IMR-90 (cell line): ENCODE data around the gene PHC2. TPM values are rescaled to one million over a fixed set of nuclear protein-coding genes. Genes with fewer than 3 reads are reported as not detected.
A peak's percentile ranks its signal among the peaks of the same experiment; 100 is the strongest.

Experiments
- ATAC-seq: fragments of 200-7000 bp; cut with Tn5 transposase; 2 replicates; pipeline ENCODE4 v1.9.1; 2020; ENCODE audit warnings: low read depth, mild to moderate bottlenecking, moderate library complexity
- BruUV-seq: library from RNA; stranded (reverse); fragments of 400-500 nt; replicated peaks from 2 replicates; lab custom pipeline; 2021; lab: Mats Ljungman, UMichigan
- CTCF ChIA-PET: fragments of 300-600 bp; formaldehyde crosslinking; extraction: SDS; loops from one replicate; lab custom pipeline; 2021; ENCODE audit warnings: antibody characterized with exemption; lab: Yijun Ruan, JAX
- POLR2A ChIA-PET: fragments of 300-600 bp; sonication (Branson Sonifier 250); formaldehyde crosslinking; loops from one replicate; lab custom pipeline; 2022; ENCODE audit warnings: antibody characterized with exemption; ENCODE audit not compliant: unreplicated experiment; lab: Charles Lee
- DNase-seq: peaks from one replicate; pipeline ENCODE4 v3.0.0; 2013
- H2AFZ ChIP-seq: replicated peaks from 2 replicates; pipeline ENCODE3; 2013; ENCODE audit warnings: low read length, mild to moderate bottlenecking; ENCODE audit not compliant: poor library complexity
- H2AK5ac ChIP-seq: 2 replicates; pipeline ENCODE4 v1.6.1; 2013; ENCODE audit warnings: low read depth, low read length, inconsistent platforms
- H2AK9ac ChIP-seq: replicated peaks from 2 replicates; pipeline ENCODE3; 2013; ENCODE audit warnings: mild to moderate bottlenecking, low read depth, low read length, moderate library complexity; ENCODE audit not compliant: poor library complexity
- H2BK120ac ChIP-seq: 2 replicates; pipeline ENCODE4 v1.6.1; 2013; ENCODE audit warnings: low read depth, low read length, inconsistent platforms
- H2BK15ac ChIP-seq: 3 replicates; pipeline ENCODE4 v1.6.1; 2013; ENCODE audit warnings: low read depth, low read length, inconsistent platforms
- H2BK20ac ChIP-seq: 2 replicates; pipeline ENCODE4 v1.6.1; 2013; ENCODE audit warnings: low read depth, mild to moderate bottlenecking, inconsistent platforms, low read length, moderate library complexity
- H2BK5ac ChIP-seq: 2 replicates; pipeline ENCODE4 v1.6.1; 2013; ENCODE audit warnings: mild to moderate bottlenecking, low read depth, low read length, inconsistent platforms; ENCODE audit not compliant: poor library complexity, severe bottlenecking
- H3K14ac ChIP-seq: replicated peaks from 2 replicates; pipeline ENCODE4 v1.6.1; 2013; ENCODE audit warnings: low read depth, low read length, inconsistent platforms
- H3K18ac ChIP-seq: 2 replicates; pipeline ENCODE4 v1.6.1; 2013; ENCODE audit warnings: low read depth, low read length, control low read depth
- H3K23ac ChIP-seq: 2 replicates; pipeline ENCODE4 v1.6.1; 2013; ENCODE audit warnings: low read depth, low read length, inconsistent platforms
- H3K27ac ChIP-seq: 2 replicates; pipeline ENCODE4 v1.5.1; 2013; ENCODE audit warnings: mild to moderate bottlenecking, control low read depth, low read length; ENCODE audit not compliant: insufficient read depth
- H3K27me3 ChIP-seq: 2 replicates; pipeline ENCODE4 v1.6.1; 2013; ENCODE audit warnings: low read length; ENCODE audit not compliant: control insufficient read depth, insufficient read depth
- H3K36me3 ChIP-seq: 2 replicates; pipeline ENCODE4 v1.6.1; 2013; ENCODE audit warnings: low read length, mixed read lengths; ENCODE audit not compliant: control insufficient read depth, insufficient read depth
- H3K4ac ChIP-seq: 2 replicates; pipeline ENCODE4 v1.6.1; 2013; ENCODE audit warnings: low read depth, low read length, inconsistent platforms
- H3K4me1 ChIP-seq: 2 replicates; pipeline ENCODE4 v1.6.1; 2013; ENCODE audit warnings: low read length, mixed read lengths; ENCODE audit not compliant: control insufficient read depth, insufficient read depth
- H3K4me2 ChIP-seq: 2 replicates; pipeline ENCODE4 v1.6.1; 2013; ENCODE audit warnings: low read depth, mild to moderate bottlenecking, control low read depth, low read length, moderate library complexity
- H3K4me3 ChIP-seq: 2 replicates; pipeline ENCODE4 v1.5.1; 2013; ENCODE audit warnings: low read depth, mild to moderate bottlenecking, control low read depth, low read length, moderate library complexity; ENCODE audit not compliant: insufficient read depth
- H3K56ac ChIP-seq: 2 replicates; pipeline ENCODE4 v1.6.1; 2013; ENCODE audit warnings: low read length, inconsistent platforms; ENCODE audit not compliant: insufficient read depth; ENCODE audit errors: extremely low read depth
- H3K79me1 ChIP-seq, 2 experiments: 2 replicates each; pipeline ENCODE4 v1.6.1; 2013; ENCODE audit warnings: low read length in 2 of 2, inconsistent platforms in 1 of 2, low read depth in 1 of 2
- H3K9ac ChIP-seq: 2 replicates; pipeline ENCODE4 v1.6.1; 2013; ENCODE audit warnings: low read depth, low read length, control low read depth
- H3K9me1 ChIP-seq: 2 replicates; pipeline ENCODE4 v1.6.1; 2013; ENCODE audit warnings: low read length, inconsistent platforms; ENCODE audit not compliant: insufficient read depth
- H3K9me3 ChIP-seq: 2 replicates; pipeline ENCODE4 v1.6.1; 2013; ENCODE audit warnings: low read length; ENCODE audit not compliant: control insufficient read depth, insufficient read depth
- H4K20me1 ChIP-seq: 2 replicates; pipeline ENCODE4 v1.6.1; 2013; ENCODE audit warnings: low read length, inconsistent platforms; ENCODE audit not compliant: insufficient read depth
- H4K5ac ChIP-seq: 2 replicates; pipeline ENCODE4 v1.6.1; 2013; ENCODE audit warnings: mild to moderate bottlenecking, low read depth, low read length, control low read depth
- H4K8ac ChIP-seq, 2 experiments: 2 replicates each; pipeline ENCODE4 v1.6.1; 2013; ENCODE audit warnings: low read depth in 2 of 2, low read length in 2 of 2, control low read depth in 1 of 2, inconsistent platforms in 1 of 2
- H4K91ac ChIP-seq: 2 replicates; pipeline ENCODE4 v1.6.1; 2013; ENCODE audit warnings: low read depth, low read length, inconsistent platforms; ENCODE audit not compliant: insufficient read depth
- BHLHE40 ChIP-seq: fragments of 150-350 bp; IDR thresholded peaks from 2 replicates; pipeline ENCODE4 v1.6.1; 2016; ENCODE audit warnings: mild to moderate bottlenecking, low read depth, low read length
- CEBPB ChIP-seq: IDR thresholded peaks from 2 replicates; pipeline ENCODE4 v1.6.1; 2012; ENCODE audit warnings: low read depth, low read length, improper control_type of control experiment
- CHD1 ChIP-seq: IDR thresholded peaks from 2 replicates; pipeline ENCODE4 v1.6.1; 2012; ENCODE audit warnings: low read depth, low read length, improper control_type of control experiment
- CTCF ChIP-seq: conservative IDR thresholded peaks from 2 replicates; pipeline ENCODE4 v1.5.1; 2012; ENCODE audit warnings: mild to moderate bottlenecking, low read depth, low read length, improper control_type of control experiment
- FOS ChIP-seq: fragments of 150-350 bp; IDR thresholded peaks from 2 replicates; pipeline ENCODE4 v1.6.1; 2016; ENCODE audit warnings: low read depth, low read length
- MAFK ChIP-seq: IDR thresholded peaks from 2 replicates; pipeline ENCODE4 v1.6.1; 2012; ENCODE audit warnings: low read depth, low read length, improper control_type of control experiment
- MAZ ChIP-seq: IDR thresholded peaks from 2 replicates; pipeline ENCODE4 v1.6.1; 2012; ENCODE audit warnings: low read depth, mild to moderate bottlenecking, low read length, improper control_type of control experiment, moderate library complexity, borderline replicate concordance
- MXI1 ChIP-seq: IDR thresholded peaks from 2 replicates; pipeline ENCODE4 v1.6.1; 2012; ENCODE audit warnings: low read depth, mild to moderate bottlenecking, low read length, moderate library complexity, borderline replicate concordance
- NFE2L2 ChIP-seq: fragments of 150-350 bp; IDR thresholded peaks from 2 replicates; pipeline ENCODE4 v1.6.1; 2016; ENCODE audit warnings: low read depth, mild to moderate bottlenecking, low read length
- POLR2A ChIP-seq: IDR thresholded peaks from 2 replicates; pipeline ENCODE4 v1.6.1; 2012; ENCODE audit warnings: mild to moderate bottlenecking, low read depth, low read length
- RAD21 ChIP-seq: IDR thresholded peaks from 2 replicates; pipeline ENCODE4 v1.6.1; 2012; ENCODE audit warnings: low read length, improper control_type of control experiment
- RCOR1 ChIP-seq: IDR thresholded peaks from 2 replicates; pipeline ENCODE4 v1.6.1; 2012; ENCODE audit warnings: mild to moderate bottlenecking, low read length, improper control_type of control experiment; ENCODE audit not compliant: insufficient replicate concordance
- RFX5 ChIP-seq: IDR thresholded peaks from 2 replicates; pipeline ENCODE4 v1.8.0; 2012; ENCODE audit warnings: low read depth, mild to moderate bottlenecking, low read length, moderate library complexity
- USF2 ChIP-seq: fragments of 150-350 bp; IDR thresholded peaks from 2 replicates; pipeline ENCODE4 v1.6.1; 2017; ENCODE audit warnings: mild to moderate bottlenecking, antibody characterized with exemption, low read length, low read depth
- WGBS, 2 experiments: methylation state at CpG; one replicate each; pipeline versions ENCODE4 v1.1.5 to v1.1.7; 2013; ENCODE audit warnings: missing lambda C conversion rate in 2 of 2; ENCODE audit not compliant: insufficient read length in 1 of 2; ENCODE audit errors: extremely low coverage in 2 of 2; 5-methylcytosine and 5-hydroxymethylcytosine counted together
- dilution Hi-C: fragments of 300-500 bp; cut with HindIII; formaldehyde crosslinking; loops from one replicate; pipeline ENCODE4 v1.14.3; 2018; ENCODE audit warnings: low sequenced_read_pairs; ENCODE audit not compliant: unreplicated experiment
- in situ Hi-C: fragments of 300-500 bp; cut with MboI; formaldehyde crosslinking; loops from 3 replicates; pipeline ENCODE4 v1.14.3; 2019; ENCODE audit warnings: low sequenced_read_pairs, inconsistent platforms, mixed read lengths
- intact Hi-C: fragments of 100-400 bp; cut with micrococcal nuclease; formaldehyde crosslinking; loops from 2 replicates; pipeline ENCODE4 v1.10.0; 2022
- polyA plus RNA-seq, 3 experiments: library from polyadenylated mRNA; depleted of rRNA; stranded (reverse); fragments of >200 nt; gene quantifications; 2 replicates each; pipeline ENCODE4 v1.2.3, GENCODE V29; 2012; ENCODE audit warnings: low replicate concordance in 1 of 3
- total RNA-seq: library from RNA; depleted of rRNA; stranded (reverse); fragments of >200 nt; gene quantifications from 2 replicates; pipeline ENCODE4 v1.2.3, GENCODE V29; 2012

The PHC2 gene
- total and polyA plus RNA-seq, 2 of the 4 experiments (the other 2 are of a cell fraction), result 46.4 to 98.1 TPM

- no peak overlapping the region for H4K8ac ChIP-seq
- no peak overlapping the region for H3K23ac ChIP-seq
- H2AK5ac ChIP-seq, result 0 out of 2 replicates have a peak overlapping the region, but pooled peaks have one; percentile 31
- H4K91ac ChIP-seq, result no peak overlapping the region
- ChIA-PET CTCF (no interaction called here), POLR2A (no interaction called here)
- intact Hi-C loops, result no loop called here
- peaks cover 35% of the 10 kb centered on the region for H3K4me1 ChIP-seq
- no peak for DNase-seq
- TF ChIP-seq FOS (no peak), BHLHE40 (no peak), MXI1 (no peak), USF2 (no peak; the same call in 1 of the 2 replicates), CTCF (no peak), RCOR1 (no peak), RFX5 (no peak), POLR2A (no peak), MAZ (no peak), CHD1 (no peak), MAFK (no peak), RAD21 (no peak), NFE2L2 (no peak), CEBPB (no peak)
- no CpG with 5 or more reads among the region's 5 CpGs for WGBS, 2 experiments
- no TSS peak for BruUV-seq
- no peak overlapping the region for H2BK5ac ChIP-seq
- no peaks in the 10 kb centered on the region; the same call in 1 of the 2 replicates for H4K20me1 ChIP-seq
- no peak overlapping the region for H3K9ac ChIP-seq
- no peaks in the 10 kb centered on the region for H3K9me3 ChIP-seq
- no peak overlapping the region for H3K56ac ChIP-seq
- H2BK20ac ChIP-seq, result no peak overlapping the region
- no peak overlapping the region for H3K4me3 ChIP-seq
- no peak overlapping the region for H2AK9ac ChIP-seq
- dilution Hi-C loops, result no loop called here
- H2AFZ ChIP-seq, result no peak overlapping the region
- H3K4ac ChIP-seq, result no peak overlapping the region
- ATAC-seq, result no peak
- no peak overlapping the region for H3K4me2 ChIP-seq
- H3K36me3 ChIP-seq, result no peaks in the 10 kb centered on the region
- H3K14ac ChIP-seq, result no peak overlapping the region
- no peak overlapping the region for H2BK120ac ChIP-seq
- H3K79me1 ChIP-seq, result peaks cover 6 to 23% of the 10 kb centered on the region in 2 experiments
- no peak overlapping the region for H2BK15ac ChIP-seq
- H4K5ac ChIP-seq, result no peak overlapping the region
- H3K27ac ChIP-seq, result no peak overlapping the region
- peaks cover 28% of the 10 kb centered on the region for H3K9me1 ChIP-seq
- no peak overlapping the region for H3K18ac ChIP-seq
- no peaks in the 10 kb centered on the region for H3K27me3 ChIP-seq
- in situ Hi-C loops, result no loop called here
Measured at GRCh38 chr1:33378976-33379375, 51.9 kb downstream of the PHC2 start.
